C4-2B (cell line): ENCODE results near the gene PLCB4.

Experiments
- ZFX ChIP-seq: fragments of 450-650 bp; IDR thresholded peaks from 2 replicates; pipeline ENCODE4 v1.6.1; 2017
- TF ChIP-seq, protein P1 (sequence below): fragments of 450-650 bp; conservative IDR thresholded peaks from 2 replicates; pipeline ENCODE4 v1.5.1; 2017; ENCODE audit warnings: mild to moderate bottlenecking

DNA sequence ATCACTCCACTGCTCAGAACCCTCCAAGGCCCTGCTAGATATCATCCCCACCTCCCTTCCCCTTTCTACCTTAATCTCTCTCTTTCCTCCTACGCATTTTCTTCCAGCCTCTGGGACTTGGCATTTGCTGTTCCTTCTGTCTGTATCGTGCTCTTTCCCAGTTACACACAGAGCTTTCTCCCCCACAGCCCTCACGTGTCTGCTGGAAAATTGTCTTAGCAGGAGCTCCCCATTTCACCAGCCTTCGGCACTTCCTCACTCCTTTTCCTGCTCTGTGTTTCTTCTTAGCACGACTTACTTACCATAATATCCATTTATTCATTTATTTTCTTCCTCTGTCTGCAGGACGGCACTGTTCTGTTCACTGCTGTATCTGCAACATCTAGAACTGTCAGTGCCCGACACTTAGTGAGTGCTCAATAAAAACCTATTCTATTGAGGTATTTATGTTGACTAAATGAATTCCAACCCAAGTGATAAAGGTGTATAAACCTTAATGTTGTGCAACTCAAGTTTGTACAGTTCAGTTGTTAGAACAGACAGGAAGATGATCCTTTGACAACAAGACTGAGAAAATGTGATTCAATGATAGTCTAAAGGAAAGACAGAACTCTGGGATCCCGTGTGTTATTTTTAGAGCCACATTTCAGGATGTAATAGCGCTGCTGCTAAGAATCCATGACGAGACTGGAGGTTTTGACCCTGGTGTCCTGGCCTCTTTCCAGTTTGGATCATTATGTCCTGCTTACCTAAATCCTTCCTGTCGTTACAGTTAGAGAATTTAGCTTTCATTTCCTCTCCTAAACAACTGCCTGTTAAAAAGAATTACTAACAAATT lies 275.4 kb downstream of the PLCB4 start:
- TF ChIP-seq, protein P1, sequence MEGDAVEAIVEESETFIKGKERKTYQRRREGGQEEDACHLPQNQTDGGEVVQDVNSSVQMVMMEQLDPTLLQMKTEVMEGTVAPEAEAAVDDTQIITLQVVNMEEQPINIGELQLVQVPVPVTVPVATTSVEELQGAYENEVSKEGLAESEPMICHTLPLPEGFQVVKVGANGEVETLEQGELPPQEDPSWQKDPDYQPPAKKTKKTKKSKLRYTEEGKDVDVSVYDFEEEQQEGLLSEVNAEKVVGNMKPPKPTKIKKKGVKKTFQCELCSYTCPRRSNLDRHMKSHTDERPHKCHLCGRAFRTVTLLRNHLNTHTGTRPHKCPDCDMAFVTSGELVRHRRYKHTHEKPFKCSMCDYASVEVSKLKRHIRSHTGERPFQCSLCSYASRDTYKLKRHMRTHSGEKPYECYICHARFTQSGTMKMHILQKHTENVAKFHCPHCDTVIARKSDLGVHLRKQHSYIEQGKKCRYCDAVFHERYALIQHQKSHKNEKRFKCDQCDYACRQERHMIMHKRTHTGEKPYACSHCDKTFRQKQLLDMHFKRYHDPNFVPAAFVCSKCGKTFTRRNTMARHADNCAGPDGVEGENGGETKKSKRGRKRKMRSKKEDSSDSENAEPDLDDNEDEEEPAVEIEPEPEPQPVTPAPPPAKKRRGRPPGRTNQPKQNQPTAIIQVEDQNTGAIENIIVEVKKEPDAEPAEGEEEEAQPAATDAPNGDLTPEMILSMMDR: no peak
- TF ChIP-seq ZFX: no peak
